ENCODE data around the gene PRKCH.

DNA sequence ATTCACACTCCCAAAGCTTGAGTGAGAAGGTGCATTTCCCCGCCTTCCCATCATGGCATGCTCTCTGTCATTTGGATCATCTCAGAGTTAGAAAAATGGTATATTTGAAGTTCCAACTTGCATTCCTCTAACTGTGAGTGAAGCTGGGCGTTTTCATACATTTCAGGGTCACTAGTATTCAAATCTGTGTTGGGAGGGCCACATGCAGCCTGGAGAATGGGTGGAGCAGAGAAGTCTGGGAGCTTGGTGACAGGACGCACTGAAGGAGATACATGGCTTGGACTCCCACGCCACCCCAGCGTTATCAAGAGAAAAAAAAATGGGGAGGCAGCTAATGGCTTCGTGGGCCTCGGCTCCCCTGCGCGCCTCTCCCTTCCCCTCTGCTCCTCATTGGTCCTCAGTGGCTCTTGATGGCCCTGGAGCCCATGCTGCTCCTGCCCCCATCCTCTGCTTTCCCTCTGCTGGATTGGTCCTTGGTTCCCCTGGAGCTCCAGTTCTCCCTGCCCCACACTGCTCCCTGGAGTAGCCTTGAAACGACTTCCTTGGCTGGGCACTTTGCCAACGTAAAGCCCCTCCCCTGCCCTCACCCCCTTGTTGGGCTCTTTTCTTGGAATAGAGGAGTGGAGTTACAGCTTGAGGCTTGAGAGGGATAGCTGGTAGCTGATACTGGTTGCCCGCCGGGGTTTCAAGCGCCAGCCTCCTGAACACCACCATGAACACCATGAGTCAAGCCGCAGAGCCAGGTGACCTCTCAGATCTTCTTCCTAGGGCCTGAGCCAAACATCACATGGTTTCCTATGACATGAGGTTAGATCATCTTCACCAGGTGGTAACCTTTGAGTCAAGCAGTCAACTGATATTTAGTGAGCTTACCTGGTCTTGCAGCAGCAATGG, 139.6 kb downstream of the PRKCH start:
- no peak for TF ChIP-seq YY1 (tag by site-specific recombination; IDR thresholded peaks at IDR 0.05)
- no peak for TF ChIP-seq TCF7L2 (IDR thresholded peaks at IDR 0.05; ENCODE audit: borderline replicate concordance, low read depth, low read length)
- TF ChIP-seq, protein P1, sequence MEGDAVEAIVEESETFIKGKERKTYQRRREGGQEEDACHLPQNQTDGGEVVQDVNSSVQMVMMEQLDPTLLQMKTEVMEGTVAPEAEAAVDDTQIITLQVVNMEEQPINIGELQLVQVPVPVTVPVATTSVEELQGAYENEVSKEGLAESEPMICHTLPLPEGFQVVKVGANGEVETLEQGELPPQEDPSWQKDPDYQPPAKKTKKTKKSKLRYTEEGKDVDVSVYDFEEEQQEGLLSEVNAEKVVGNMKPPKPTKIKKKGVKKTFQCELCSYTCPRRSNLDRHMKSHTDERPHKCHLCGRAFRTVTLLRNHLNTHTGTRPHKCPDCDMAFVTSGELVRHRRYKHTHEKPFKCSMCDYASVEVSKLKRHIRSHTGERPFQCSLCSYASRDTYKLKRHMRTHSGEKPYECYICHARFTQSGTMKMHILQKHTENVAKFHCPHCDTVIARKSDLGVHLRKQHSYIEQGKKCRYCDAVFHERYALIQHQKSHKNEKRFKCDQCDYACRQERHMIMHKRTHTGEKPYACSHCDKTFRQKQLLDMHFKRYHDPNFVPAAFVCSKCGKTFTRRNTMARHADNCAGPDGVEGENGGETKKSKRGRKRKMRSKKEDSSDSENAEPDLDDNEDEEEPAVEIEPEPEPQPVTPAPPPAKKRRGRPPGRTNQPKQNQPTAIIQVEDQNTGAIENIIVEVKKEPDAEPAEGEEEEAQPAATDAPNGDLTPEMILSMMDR (tag by site-specific recombination; IDR thresholded peaks at IDR 0.05): no peak
- TF ChIP-seq, protein P2, sequence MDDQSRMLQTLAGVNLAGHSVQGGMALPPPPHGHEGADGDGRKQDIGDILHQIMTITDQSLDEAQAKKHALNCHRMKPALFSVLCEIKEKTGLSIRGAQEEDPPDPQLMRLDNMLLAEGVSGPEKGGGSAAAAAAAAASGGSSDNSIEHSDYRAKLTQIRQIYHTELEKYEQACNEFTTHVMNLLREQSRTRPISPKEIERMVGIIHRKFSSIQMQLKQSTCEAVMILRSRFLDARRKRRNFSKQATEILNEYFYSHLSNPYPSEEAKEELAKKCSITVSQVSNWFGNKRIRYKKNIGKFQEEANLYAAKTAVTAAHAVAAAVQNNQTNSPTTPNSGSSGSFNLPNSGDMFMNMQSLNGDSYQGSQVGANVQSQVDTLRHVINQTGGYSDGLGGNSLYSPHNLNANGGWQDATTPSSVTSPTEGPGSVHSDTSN (CRISPR knock-in tag; IDR thresholded peaks at IDR 0.05): no peak
- TF ChIP-seq ZNF660 (tag by site-specific recombination; IDR thresholded peaks at IDR 0.05): no peak
- no peak for TF ChIP-seq ZNF843 (tag by site-specific recombination; IDR thresholded peaks at IDR 0.05)
